GM12874 (cell line): ENCODE data around the gene CDKN1C.

Experiments
- TF ChIP-seq, protein P1 (sequence below): IDR thresholded peaks from 2 replicates; pipeline ENCODE4 v1.5.1; 2011; ENCODE audit warnings: low read depth, mild to moderate bottlenecking, control low read depth, low read length, moderate library complexity; ENCODE audit not compliant: insufficient read depth

CDKN1C gene

GRCh38 chr11:2835751-2836150 is 49.8 kb downstream of the CDKN1C start:
- TF ChIP-seq, protein P1, sequence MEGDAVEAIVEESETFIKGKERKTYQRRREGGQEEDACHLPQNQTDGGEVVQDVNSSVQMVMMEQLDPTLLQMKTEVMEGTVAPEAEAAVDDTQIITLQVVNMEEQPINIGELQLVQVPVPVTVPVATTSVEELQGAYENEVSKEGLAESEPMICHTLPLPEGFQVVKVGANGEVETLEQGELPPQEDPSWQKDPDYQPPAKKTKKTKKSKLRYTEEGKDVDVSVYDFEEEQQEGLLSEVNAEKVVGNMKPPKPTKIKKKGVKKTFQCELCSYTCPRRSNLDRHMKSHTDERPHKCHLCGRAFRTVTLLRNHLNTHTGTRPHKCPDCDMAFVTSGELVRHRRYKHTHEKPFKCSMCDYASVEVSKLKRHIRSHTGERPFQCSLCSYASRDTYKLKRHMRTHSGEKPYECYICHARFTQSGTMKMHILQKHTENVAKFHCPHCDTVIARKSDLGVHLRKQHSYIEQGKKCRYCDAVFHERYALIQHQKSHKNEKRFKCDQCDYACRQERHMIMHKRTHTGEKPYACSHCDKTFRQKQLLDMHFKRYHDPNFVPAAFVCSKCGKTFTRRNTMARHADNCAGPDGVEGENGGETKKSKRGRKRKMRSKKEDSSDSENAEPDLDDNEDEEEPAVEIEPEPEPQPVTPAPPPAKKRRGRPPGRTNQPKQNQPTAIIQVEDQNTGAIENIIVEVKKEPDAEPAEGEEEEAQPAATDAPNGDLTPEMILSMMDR: no peak

DNA sequence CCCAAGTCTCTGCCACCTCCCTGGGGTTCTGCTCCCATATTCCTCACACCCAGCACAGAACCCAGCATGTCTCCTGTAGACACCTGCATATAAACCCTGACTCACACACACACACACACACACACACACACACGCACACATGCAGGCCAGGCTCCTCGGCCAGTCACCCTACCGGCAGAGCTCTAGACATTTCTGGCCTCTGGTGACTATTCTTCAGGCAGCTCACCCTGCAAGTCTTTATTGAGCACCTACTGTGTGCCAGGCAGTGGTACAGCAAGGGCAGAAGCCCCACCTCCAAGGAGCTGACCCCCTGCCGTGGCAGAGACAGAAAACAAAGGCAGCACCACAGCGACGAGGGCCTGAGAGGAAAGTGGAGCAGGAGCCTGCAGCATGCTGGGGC is 50.3 kb downstream of the CDKN1C start:
- TF ChIP-seq, protein P1: no peak

GRCh38 chr11:2834503-2835273 is 50.9 kb downstream of the CDKN1C start:
- TF ChIP-seq, protein P1: no peak

- TF ChIP-seq, protein P1: no peak
Observed at GRCh38 chr11:2833716-2834502, 51.7 kb downstream of the CDKN1C start.
